Measurements from ENCODE around the gene ZNRF1.

DNA sequence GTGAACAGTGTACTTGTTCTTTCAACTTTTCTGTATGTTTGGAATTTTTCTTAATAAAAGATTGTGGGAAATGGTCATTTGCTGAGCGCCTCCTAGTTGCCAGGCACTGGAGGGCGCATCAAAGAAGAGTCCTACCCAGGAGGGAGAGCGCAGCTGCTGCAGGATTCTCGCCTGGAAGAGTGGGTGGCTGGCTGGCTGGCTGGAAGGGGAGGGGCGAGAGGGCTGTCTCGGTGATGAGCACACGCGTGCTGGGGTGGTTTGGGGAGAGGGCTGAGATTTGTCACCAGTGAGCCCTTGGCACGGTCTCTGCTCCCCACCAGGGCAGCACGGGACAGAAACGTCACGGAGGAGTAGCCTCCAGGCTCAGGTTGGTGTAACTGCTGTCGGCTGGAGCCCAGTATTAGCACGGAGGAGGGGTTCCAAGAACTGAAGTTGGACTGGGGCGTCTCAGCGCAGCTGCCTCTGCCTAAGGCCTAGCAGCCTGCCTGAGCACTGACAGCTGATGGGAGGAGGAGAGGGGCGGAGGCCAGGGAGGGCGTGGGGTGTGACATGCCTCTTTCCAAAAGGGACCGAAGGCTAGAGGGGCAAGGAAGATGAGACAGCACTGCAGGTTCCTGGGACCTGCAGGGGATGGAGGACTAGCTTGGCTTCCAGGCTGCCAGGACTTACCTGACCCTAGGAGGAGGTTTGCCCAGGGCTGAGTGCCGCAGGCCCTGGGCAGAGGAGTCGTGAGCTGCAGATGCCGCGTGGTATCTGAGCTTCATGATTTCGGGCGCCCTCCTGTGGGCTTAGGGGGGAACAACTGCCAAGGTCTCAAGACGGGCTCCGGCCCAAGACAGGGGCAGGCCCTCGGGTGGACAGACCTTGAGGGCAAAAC lies 112.1 kb downstream of the ZNRF1 start:
- TF ChIP-seq, protein P1, sequence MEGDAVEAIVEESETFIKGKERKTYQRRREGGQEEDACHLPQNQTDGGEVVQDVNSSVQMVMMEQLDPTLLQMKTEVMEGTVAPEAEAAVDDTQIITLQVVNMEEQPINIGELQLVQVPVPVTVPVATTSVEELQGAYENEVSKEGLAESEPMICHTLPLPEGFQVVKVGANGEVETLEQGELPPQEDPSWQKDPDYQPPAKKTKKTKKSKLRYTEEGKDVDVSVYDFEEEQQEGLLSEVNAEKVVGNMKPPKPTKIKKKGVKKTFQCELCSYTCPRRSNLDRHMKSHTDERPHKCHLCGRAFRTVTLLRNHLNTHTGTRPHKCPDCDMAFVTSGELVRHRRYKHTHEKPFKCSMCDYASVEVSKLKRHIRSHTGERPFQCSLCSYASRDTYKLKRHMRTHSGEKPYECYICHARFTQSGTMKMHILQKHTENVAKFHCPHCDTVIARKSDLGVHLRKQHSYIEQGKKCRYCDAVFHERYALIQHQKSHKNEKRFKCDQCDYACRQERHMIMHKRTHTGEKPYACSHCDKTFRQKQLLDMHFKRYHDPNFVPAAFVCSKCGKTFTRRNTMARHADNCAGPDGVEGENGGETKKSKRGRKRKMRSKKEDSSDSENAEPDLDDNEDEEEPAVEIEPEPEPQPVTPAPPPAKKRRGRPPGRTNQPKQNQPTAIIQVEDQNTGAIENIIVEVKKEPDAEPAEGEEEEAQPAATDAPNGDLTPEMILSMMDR (IDR thresholded peaks at IDR 0.05) = peak; percentile 80 to 96 (median 92)
- TF ChIP-seq POLR2A (IDR thresholded peaks at IDR 0.05) = peak in 1 of 3 donors; percentile 12
